Hematopoietic multipotent progenitor cell (in vitro differentiated cells): ENCODE data around the gene ZC3H4. TPM values are rescaled to one million over a fixed set of nuclear protein-coding genes. Genes with fewer than 3 reads are reported as not detected.

Experiments used
- DNase-seq, 3 donors: peaks; one replicate each; pipeline ENCODE4 v3.0.0-alpha.2; 2011 to 2015; ENCODE audit warnings: low read depth in 2 of 3, low spot score in 2 of 3
- total RNA-seq: library from RNA; depleted of rRNA; stranded (reverse); fragments of >200 nt; gene quantifications from one replicate; pipeline ENCODE4 v1.2.3, GENCODE V29; 2012

The ZC3H4 gene
- total RNA-seq, 1 donor, result 19.4 TPM

DNA sequence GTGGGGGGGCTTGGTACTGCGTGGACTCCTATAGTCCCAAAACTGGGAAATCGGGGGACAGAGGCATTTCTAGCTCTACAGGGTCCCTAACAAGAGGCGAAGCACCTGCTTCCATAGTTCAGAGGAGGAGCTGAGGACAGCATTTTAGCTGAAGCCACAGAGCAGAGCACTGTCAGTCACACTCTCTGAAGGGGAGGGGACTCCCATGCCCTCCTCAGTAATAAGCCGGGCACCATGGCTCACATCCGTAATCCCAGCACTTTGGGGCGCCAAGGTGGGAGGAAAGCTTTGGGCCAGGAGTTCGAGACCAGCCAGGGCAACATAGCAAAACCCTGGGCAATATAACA, 90.2 kb downstream of the ZC3H4 start:
- DNase-seq, result no peak

- no peak for DNase-seq
Observed at GRCh38 chr19:47022541-47023447, 90.8 kb downstream of the ZC3H4 start.

DNA sequence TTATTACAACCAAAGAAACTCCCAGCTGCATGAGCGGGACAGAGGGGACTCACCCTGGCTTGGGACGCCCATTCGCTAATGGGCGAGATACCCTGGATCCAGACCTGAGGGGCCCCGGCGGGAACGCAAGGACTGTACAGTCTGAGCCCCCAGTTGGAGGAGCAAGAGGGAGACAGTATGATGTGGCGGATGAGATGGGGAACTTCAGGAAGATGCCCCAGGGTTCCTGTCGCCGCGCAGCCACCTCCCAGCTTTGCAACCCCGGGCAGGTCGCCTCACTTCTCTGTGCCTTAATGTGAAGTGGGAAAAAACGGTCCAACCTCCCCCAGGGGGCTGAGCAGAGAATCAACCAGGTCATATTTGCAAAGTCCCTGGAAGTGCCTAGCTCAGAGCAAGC, 91.4 kb downstream of the ZC3H4 start:
- no peak for DNase-seq

DNA sequence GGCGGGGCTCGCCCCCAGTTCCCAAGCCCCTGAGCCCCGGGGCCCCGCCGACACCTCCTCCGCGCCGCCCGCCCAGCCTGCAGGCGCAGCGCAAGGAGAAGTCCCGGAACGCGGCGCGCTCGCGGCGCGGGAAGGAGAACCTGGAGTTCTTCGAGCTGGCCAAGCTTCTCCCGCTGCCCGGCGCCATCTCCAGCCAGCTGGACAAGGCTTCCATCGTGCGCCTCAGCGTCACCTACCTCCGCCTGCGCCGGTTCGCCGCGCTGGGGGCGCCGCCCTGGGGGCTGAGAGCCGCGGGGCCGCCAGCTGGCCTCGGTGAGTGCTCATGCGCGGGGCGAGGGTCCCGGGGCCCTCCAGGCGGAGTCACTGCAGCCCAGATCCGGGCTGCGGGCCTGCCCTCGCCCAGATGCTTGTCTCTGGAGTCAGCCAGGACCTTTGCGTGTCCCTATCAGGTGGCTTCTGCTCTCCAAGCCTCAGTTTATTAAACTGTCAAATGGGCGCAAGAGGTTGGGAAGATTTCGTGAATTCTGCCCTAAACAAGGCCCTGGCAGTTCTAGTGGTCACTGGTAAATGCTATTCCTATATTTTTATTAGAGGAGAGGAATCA, 91.9 kb downstream of the ZC3H4 start:
- DNase-seq, result no peak

DNA sequence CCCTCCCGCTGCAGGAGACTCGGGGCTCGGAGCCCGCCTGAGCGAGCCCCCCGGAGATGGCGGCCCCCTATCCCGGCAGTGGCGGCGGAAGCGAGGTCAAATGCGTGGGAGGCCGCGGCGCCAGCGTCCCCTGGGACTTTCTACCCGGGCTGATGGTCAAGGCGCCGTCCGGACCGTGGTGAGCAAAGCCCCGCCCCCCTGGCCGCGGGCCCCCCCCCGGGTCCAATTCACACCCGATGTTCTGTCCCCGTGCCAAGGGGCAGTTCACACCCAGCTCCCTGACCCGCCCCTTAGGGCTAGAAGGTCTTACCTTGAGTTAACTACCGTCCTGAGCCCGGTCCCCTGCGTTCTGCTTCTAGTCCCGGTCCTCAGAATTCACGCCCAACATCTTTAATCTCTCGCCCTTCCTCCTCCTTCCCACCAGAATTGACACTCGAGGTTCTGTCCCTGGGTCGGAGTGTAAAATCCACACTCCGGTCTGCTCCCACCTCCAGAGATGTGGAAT, 92.5 kb downstream of the ZC3H4 start:
- DNase-seq, result no peak

DNA sequence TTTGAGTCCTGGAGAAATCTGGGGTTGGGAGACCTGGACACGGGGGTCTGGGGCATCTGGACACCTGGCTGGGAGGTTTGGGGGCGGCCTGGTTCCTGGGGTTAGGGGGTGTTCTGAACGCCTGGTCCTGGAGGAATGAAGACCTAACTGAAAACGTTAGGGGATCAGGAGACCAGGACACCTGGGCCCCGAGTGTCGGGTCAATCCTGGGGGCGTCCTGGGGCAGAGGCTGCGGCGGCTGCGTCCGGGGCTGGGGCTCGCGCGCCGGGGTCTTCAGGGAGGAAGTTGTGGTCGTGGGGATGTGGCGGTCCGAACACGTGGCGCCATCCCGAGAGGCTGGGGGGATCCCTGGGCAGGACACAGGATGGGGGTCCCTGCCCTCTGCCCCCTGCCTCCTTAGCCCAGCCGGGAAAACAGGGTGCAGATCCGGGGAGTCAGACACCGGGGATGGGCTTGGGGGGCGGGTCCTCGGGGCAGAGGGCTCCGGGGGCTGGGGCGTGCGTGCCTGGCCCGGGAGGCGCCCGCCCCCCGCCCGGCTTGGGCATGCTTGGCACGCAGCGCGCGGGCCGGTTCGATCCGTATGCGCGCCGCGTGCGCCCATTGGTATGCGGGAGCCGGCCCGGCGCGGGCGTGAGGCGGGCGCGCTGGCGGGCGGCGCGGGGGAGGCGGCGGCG, 93.3 kb downstream of the ZC3H4 start:
- DNase-seq, result no peak

DNA sequence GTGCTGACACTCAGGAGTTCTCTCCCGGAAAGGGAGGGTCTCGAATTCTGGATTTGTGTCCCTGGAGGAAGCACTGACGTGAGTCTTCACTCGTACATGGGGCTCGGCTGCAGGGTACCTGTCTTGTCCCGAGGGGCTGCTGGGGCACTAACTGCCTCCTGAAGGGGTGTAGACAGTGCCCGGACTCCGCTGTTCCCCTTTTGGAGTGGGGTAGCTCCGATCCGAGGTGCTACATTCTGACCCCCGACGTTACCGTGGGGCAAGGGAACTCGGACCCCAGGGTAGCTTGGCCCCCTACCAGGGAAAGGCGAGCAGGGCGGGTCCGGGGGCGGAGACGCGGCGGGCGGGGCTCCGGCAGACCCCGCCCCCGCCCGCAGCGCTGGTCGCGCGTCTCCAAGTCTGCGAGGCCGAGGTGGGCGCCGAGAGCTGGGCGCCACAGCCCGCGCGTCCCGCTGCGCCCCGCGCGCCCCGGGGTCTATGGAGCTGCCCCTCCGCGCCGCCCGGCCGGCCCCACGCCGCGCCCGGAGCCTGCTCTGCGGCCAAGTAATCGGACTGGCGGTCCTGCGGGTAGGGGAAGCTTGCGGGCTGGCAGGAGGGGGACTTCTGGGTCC, 94.0 kb downstream of the ZC3H4 start, which contains the start of gene NPAS1:
NPAS1 (plus strand) TSS at position 407 of the 611 bp plus-strand sequence. CDS start 1,211 bp downstream, outside the sequence.
- DNase-seq, result no peak

- DNase-seq, result no peak
Observed at GRCh38 chr19:47018923-47019322, 94.7 kb downstream of the ZC3H4 start.

Other genes with a start within 250 kb of the ZC3H4 start
- 1.3 TPM for gene NPAS1, start 93.9 kb downstream of the ZC3H4 start, total RNA-seq
- gene TMEM160, start 65.2 kb downstream of the ZC3H4 start, total RNA-seq, result 28.3 TPM
- 35.0 TPM for gene SAE1, start 17.1 kb upstream of the ZC3H4 start, total RNA-seq
- gene BBC3, start 117.4 kb upstream of the ZC3H4 start, total RNA-seq, result 5.7 TPM
- gene CCDC9, start 142.7 kb upstream of the ZC3H4 start, total RNA-seq, result 6.5 TPM
- gene INAFM1, start 161.1 kb upstream of the ZC3H4 start, total RNA-seq, result 2.2 TPM
- gene C5AR1, start 196.1 kb upstream of the ZC3H4 start, total RNA-seq, result 0.81 TPM
- gene C5AR2, start 218.4 kb upstream of the ZC3H4 start, total RNA-seq, result 0.81 TPM
- 18.0 TPM for gene DHX34, start 235.5 kb upstream of the ZC3H4 start, total RNA-seq